WERI-Rb-1 (cell line): ENCODE results near the gene MYMX.

Experiments used
- DNase-seq: peaks from one replicate; pipeline ENCODE4 v3.0.0-alpha.2; 2020
- H3K27ac ChIP-seq: fragments of 250-450 bp; sonication (Bioruptor Pico); 2 replicates; pipeline ENCODE4 v1.5.1; 2020; ENCODE audit warnings: mild to moderate bottlenecking, moderate library complexity
- H3K27me3 ChIP-seq: fragments of 250-450 bp; sonication (Bioruptor Pico); 2 replicates; pipeline ENCODE4 v1.5.1; 2021; ENCODE audit warnings: mild to moderate bottlenecking, low read depth, moderate library complexity; ENCODE audit not compliant: insufficient read depth, severe bottlenecking
- H3K36me3 ChIP-seq: fragments of 250-450 bp; sonication (Bioruptor Pico); 2 replicates; pipeline ENCODE4 v1.5.1; 2020; ENCODE audit warnings: mild to moderate bottlenecking, moderate library complexity
- H3K4me3 ChIP-seq: 2 replicates; pipeline ENCODE4 v1.5.1; 2011; ENCODE audit warnings: low read depth, mild to moderate bottlenecking, control low read depth, low read length
- H3K9me3 ChIP-seq: fragments of 250-450 bp; sonication (Bioruptor Pico); 2 replicates; pipeline ENCODE4 v1.5.1; 2021; ENCODE audit warnings: mild to moderate bottlenecking, moderate library complexity; ENCODE audit not compliant: severe bottlenecking
- TF ChIP-seq, protein P1 (sequence below): IDR thresholded peaks from 2 replicates; pipeline ENCODE4 v1.5.1; 2011; ENCODE audit warnings: low read depth, mild to moderate bottlenecking, control low read depth, inconsistent platforms, low read length

MYMX gene

DNA sequence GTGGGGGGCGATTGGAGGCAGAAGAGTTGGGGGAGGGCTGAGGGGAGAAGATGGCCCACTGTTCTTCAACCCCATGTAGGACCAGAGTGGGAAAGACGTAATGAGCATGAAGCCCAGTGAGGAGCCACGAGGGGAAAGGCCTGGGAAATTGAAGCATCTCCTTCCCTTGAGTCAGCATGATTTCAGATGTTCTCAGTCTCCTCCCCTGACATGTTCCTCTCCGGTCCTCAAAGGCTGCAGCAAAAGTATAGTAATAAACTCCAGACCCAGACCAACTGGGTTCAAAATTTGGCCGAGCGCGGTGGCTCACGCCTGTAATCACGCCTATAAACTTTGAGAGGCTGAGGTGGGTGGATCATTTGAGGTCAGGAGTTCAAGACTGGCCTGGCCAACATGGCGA is 50.5 kb downstream of the MYMX start:
- no peak for DNase-seq
- no peak overlapping the region for H3K4me3 ChIP-seq
- TF ChIP-seq, protein P1, sequence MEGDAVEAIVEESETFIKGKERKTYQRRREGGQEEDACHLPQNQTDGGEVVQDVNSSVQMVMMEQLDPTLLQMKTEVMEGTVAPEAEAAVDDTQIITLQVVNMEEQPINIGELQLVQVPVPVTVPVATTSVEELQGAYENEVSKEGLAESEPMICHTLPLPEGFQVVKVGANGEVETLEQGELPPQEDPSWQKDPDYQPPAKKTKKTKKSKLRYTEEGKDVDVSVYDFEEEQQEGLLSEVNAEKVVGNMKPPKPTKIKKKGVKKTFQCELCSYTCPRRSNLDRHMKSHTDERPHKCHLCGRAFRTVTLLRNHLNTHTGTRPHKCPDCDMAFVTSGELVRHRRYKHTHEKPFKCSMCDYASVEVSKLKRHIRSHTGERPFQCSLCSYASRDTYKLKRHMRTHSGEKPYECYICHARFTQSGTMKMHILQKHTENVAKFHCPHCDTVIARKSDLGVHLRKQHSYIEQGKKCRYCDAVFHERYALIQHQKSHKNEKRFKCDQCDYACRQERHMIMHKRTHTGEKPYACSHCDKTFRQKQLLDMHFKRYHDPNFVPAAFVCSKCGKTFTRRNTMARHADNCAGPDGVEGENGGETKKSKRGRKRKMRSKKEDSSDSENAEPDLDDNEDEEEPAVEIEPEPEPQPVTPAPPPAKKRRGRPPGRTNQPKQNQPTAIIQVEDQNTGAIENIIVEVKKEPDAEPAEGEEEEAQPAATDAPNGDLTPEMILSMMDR = no peak

More for the DNA sequence above, 50.5 kb downstream of the MYMX start:
- no peaks in the 10 kb centered on the region for H3K27me3 ChIP-seq
- no peaks in the 10 kb centered on the region; the same call in 1 of the 2 replicates for H3K36me3 ChIP-seq
- H3K9me3 ChIP-seq = no peaks in the 10 kb centered on the region
- H3K27ac ChIP-seq = no peak overlapping the region
